Cardiac fibroblast (primary cell): ENCODE results near the gene ARHGAP26.
A peak's percentile ranks its signal among the peaks of the same experiment; 100 is the strongest.

Source experiments
- DNase-seq, 2 donors: peaks; one replicate each; pipeline versions ENCODE4 v3.0.0 to v3.0.0-alpha.2; 2010; ENCODE audit warnings: low read depth in 2 of 2
- H3K4me3 ChIP-seq, 2 donors: replicated peaks in 1 of 2; 1 replicate in 1 of 2; 2 replicates in 1 of 2; pipeline ENCODE4 v1.5.1; 2011; ENCODE audit warnings: low read depth in 2 of 2, low read length in 2 of 2, mild to moderate bottlenecking in 2 of 2, moderate library complexity in 1 of 2
- CTCF ChIP-seq: IDR thresholded peaks from one replicate; pipeline ENCODE4 v1.5.1; 2011; ENCODE audit warnings: low read depth, mild to moderate bottlenecking, low read length, inconsistent platforms

The ARHGAP26 gene

DNA sequence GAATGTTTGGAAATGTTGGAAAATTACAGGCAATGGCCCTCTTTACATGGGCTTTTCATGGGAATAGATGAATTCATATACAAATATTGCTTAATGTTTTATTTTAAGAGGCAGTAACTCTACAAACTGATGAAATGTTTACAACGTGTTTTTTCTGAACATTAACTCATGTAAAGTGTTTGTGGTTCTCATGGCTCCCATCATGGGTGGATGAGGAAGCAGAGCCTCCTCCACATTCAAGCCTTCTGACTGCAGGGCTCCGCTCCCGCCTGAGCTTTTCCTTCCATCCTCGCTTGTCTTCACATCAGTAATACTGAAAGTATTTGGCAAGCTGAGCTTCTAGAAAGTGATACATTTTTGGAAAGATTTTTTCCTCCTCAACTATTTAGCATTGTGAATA, 204.2 kb downstream of the ARHGAP26 start:
- no peak overlapping the region for H3K4me3 ChIP-seq
- no peak for TF ChIP-seq CTCF
- no peak for DNase-seq

- peak in 1 of 2 donors; percentile 62 for DNase-seq
- no peak for TF ChIP-seq CTCF
- no peak overlapping the region for H3K4me3 ChIP-seq
These were observed 206.7 kb downstream of the ARHGAP26 start for GRCh38 chr5:142976861-142977260.

DNA sequence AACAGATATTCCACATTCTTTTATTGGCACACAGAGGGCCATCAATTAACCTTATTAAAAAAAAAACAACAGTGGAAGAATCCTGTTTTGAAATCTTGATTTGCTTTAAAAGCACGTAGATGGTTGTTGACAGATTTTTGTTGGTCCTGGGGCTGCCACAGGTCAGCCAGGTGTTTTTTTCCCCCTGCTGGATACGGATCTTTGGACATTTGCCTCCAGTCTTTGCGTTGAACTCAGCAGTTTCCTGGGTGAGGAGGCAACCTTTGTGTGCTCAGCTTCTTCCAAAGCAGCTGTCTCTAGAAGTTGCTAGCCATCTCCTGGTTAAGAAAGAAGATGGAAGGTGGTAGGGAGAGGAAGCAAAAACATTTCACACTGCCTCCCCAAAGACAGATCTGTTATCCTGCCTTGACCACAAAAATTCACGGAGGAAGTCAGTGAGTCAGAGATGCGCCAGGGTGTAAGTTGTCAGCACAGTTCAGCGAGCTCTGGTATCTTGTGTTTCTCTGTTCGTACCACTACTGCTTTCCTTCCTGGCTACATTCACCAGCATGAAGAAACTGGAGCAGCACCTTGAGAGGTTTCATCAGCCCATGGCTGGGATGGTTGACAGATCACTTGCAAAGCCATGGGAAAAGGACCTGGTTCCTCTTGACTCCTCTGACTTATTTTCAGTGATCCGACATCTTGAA, 207.3 kb downstream of the ARHGAP26 start:
- peak; percentile 87 to 96 for DNase-seq
- no peak overlapping the region for H3K4me3 ChIP-seq
- TF ChIP-seq CTCF = no peak

DNA sequence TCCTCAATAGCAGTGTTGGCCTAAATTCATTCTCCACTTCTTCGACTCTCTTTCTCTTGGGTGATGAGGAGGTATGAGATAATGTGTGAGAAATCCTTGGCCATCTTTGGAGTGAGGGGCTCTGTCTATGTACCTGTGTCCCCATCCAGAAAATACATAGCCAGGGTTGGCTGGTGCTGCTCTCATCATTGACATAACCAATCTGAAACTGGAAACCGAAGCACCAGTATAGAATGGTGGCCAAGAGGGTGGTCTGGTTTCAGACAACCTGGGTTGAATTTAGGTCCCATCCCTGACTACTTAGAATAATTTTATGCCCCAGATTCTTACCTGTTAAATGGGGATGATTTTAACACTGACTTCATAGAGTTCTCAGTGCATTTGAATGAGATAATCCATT, 208.1 kb downstream of the ARHGAP26 start:
- no peak for TF ChIP-seq CTCF
- DNase-seq = no peak
- no peak overlapping the region for H3K4me3 ChIP-seq

DNA sequence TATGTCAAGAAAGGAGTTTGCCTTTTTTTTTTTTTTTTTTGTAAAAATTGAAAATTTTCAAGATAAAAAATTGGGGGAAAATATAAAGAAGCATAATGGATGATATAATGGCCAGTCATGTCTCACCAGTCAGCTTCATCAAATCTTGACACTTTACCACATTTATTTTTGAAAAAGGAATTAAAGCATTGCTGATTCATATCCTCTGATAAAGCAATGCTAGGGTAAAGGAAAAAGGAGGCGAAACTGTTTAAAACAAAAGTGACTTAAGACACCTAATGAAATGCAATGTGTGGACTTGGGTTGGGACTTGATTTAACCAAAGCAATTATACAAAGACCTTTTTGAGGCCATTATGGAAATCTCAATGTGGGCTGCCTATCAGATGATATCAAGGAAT, 208.5 kb downstream of the ARHGAP26 start:
- no peak for TF ChIP-seq CTCF
- peak in 1 of 2 donors; percentile 31 for DNase-seq
- H3K4me3 ChIP-seq = no peak overlapping the region

- TF ChIP-seq CTCF = no peak
- H3K4me3 ChIP-seq = no peak overlapping the region
- DNase-seq = no peak
These were observed 209.5 kb downstream of the ARHGAP26 start for GRCh38 chr5:142979636-142980035.

GRCh38 chr5:142981475-142981874, 211.3 kb downstream of the ARHGAP26 start:
- no peak for TF ChIP-seq CTCF
- peak in 1 of 2 donors; percentile 19 for DNase-seq
- no peak overlapping the region for H3K4me3 ChIP-seq
